Tracheal epithelial cell (primary cell): ENCODE data around the gene MALRD1. TPM values are rescaled to one million over a fixed set of nuclear protein-coding genes. Genes with fewer than 3 reads are reported as not detected.

Experiments
- total RNA-seq: library from RNA; depleted of rRNA; stranded (reverse); fragments of >200 nt; gene quantifications from 2 replicates; pipeline ENCODE4 v1.2.1, GENCODE V29; 2014

Gene MALRD1
- total RNA-seq = not detected in 2 replicates

DNA sequence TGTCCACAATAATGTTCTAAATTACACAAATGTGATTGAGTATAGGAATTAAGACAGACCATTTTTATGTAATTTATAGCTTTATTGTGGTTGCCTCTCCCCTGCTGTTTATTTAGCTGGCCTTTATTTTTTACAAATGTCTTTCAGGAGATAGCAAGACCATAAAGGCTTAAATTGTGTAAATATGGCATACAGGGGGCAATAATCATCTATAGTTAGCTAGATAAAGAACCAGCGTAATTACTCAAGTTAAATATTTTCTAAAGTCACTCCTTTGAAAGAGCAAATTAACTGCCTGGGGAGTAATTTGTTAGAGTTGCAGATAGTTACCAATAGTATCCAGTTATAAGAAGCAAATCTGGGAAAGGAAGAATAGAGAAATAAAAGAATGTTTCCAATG, at the start of gene MALRD1:
MALRD1 (plus strand) TSS at position 313 of the 400 bp plus-strand sequence. CDS start 138 bp downstream, outside the sequence.

